Measurements from ENCODE around the gene CYP26A1.

Gene CYP26A1

GRCh38 chr10:93073539-93074146 is at the start of gene CYP26A1:
CYP26A1 (plus strand) TSS chr10:93073893; CDS start chr10:93073935, 42 bp downstream.
- DNase-seq (ENCODE audit: low read depth in 2 of 3, low spot score in 2 of 3) = no peak

- DNase-seq (ENCODE audit: low read depth in 2 of 3, low spot score in 2 of 3) = no peak
These were observed 47.6 kb upstream of the CYP26A1 start for GRCh38 chr10:93026072-93026471.

- DNase-seq (ENCODE audit: low read depth in 2 of 3, low spot score in 2 of 3) = no peak
These were observed 46.2 kb upstream of the CYP26A1 start for GRCh38 chr10:93027508-93027907.

- no peak for DNase-seq (ENCODE audit: low read depth in 2 of 3, low spot score in 2 of 3)
These were observed 44.8 kb upstream of the CYP26A1 start for GRCh38 chr10:93028883-93029282.

- DNase-seq (ENCODE audit: low read depth in 2 of 3, low spot score in 2 of 3) = no peak
These were observed 43.3 kb upstream of the CYP26A1 start for GRCh38 chr10:93030409-93030808.

- DNase-seq (ENCODE audit: low read depth in 2 of 3, low spot score in 2 of 3) = no peak
These were observed 41.4 kb upstream of the CYP26A1 start for GRCh38 chr10:93032105-93032808.

GRCh38 chr10:93032809-93033137 is 40.9 kb upstream of the CYP26A1 start:
- DNase-seq (ENCODE audit: low read depth in 2 of 3, low spot score in 2 of 3) = no peak

GRCh38 chr10:93034426-93034825 is 39.3 kb upstream of the CYP26A1 start:
- no peak for DNase-seq (ENCODE audit: low read depth in 2 of 3, low spot score in 2 of 3)

GRCh38 chr10:93039110-93039509 is 34.6 kb upstream of the CYP26A1 start:
- no peak for DNase-seq (ENCODE audit: low read depth in 2 of 3, low spot score in 2 of 3)

GRCh38 chr10:93039721-93040120 is 34.0 kb upstream of the CYP26A1 start:
- DNase-seq (ENCODE audit: low read depth in 2 of 3, low spot score in 2 of 3) = no peak

- no peak for DNase-seq (ENCODE audit: low read depth in 2 of 3, low spot score in 2 of 3)
These were observed 19.2 kb upstream of the CYP26A1 start for GRCh38 chr10:93054486-93054885.

GRCh38 chr10:93058139-93058538 is 15.6 kb upstream of the CYP26A1 start:
- no peak for DNase-seq (ENCODE audit: low read depth in 2 of 3, low spot score in 2 of 3)

- DNase-seq (ENCODE audit: low read depth in 2 of 3, low spot score in 2 of 3) = no peak
These were observed 13.5 kb upstream of the CYP26A1 start, which contains the start of gene CYP26C1 for GRCh38 chr10:93059975-93060886. CYP26C1 (plus strand) TSS chr10:93060798; CDS start chr10:93061264, 466 bp downstream.

GRCh38 chr10:93060887-93061593 is 12.7 kb upstream of the CYP26A1 start:
- DNase-seq (ENCODE audit: low read depth in 2 of 3, low spot score in 2 of 3) = no peak

GRCh38 chr10:93061594-93062513 is 11.8 kb upstream of the CYP26A1 start:
- DNase-seq (ENCODE audit: low read depth in 2 of 3, low spot score in 2 of 3) = no peak

- DNase-seq (ENCODE audit: low read depth in 2 of 3, low spot score in 2 of 3) = no peak
These were observed 11.1 kb upstream of the CYP26A1 start for GRCh38 chr10:93062514-93063143.

- DNase-seq (ENCODE audit: low read depth in 2 of 3, low spot score in 2 of 3) = no peak
These were observed 10.3 kb upstream of the CYP26A1 start for GRCh38 chr10:93063144-93063976.

- no peak for DNase-seq (ENCODE audit: low read depth in 2 of 3, low spot score in 2 of 3)
These were observed 9.6 kb upstream of the CYP26A1 start for GRCh38 chr10:93063977-93064660.
